A673 (cell line): ENCODE measurements around the gene RHBDF2.

Source experiments
- CTCF ChIP-seq: fragments of 300-800, 200-600 bp; sonication (generic); conservative IDR thresholded peaks from 2 replicates; pipeline ENCODE4 v1.5.1; 2017; ENCODE audit warnings: low read depth, mild to moderate bottlenecking, antibody characterized with exemption, low read length, moderate library complexity, mixed read lengths
- EZH2 ChIP-seq: fragments of 200-600 bp; sonication (generic); IDR thresholded peaks from 2 replicates; pipeline ENCODE4 v1.6.1; 2017; ENCODE audit warnings: borderline replicate concordance, low read depth, mild to moderate bottlenecking, mixed read lengths, antibody characterized with exemption, low read length; ENCODE audit not compliant: poor library complexity, severe bottlenecking

GRCh38 chr17:76473541-76473985 is 27.7 kb downstream of the RHBDF2 start:
- TF ChIP-seq EZH2 (no peak), CTCF (peak; percentile 37; the same call in 1 of the 2 replicates)
